Skin of body (tissue), 2 donors: ENCODE results near the gene PARP15. TPM values are rescaled to one million over a fixed set of nuclear protein-coding genes. Genes with fewer than 3 reads are reported as not detected.
"Not testable (repeated sequence)": the region's sequence is repeated elsewhere in the genome, so short reads cannot be mapped to it uniquely, and the experiment has no call there.

ENCODE experiments used
- DNase-seq: peaks from one replicate; lab custom pipeline; 2025; lab: John Stamatoyannopoulos, UW
- total RNA-seq: library from RNA; depleted of rRNA; stranded (reverse); fragments of >200 nt; gene quantifications from one replicate; pipeline ENCODE4 v1.2.3, GENCODE V29; 2014

Gene PARP15
- total RNA-seq, 1 donor from 2014 or later = 0.99 TPM

DNA sequence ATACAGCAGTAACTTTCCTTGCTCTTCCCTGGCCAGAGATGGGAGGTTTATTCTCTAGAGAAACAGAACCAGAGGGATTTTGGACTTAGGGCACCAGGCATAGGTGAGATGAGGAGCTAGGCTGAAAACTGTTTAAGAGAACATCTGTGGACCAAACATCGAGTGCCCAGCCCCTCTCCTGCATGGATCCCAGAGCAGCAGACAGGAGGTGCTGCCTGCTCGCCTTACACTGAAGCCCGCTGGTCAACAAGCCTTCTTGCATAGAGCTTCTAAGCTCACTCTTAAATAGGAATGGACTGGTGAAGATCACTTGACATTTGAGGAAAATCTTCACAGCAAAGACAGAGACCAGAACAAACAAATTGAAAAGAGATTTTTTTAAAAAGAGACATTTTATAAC is 41.2 kb downstream of the PARP15 start:
- no peak for DNase-seq

DNA sequence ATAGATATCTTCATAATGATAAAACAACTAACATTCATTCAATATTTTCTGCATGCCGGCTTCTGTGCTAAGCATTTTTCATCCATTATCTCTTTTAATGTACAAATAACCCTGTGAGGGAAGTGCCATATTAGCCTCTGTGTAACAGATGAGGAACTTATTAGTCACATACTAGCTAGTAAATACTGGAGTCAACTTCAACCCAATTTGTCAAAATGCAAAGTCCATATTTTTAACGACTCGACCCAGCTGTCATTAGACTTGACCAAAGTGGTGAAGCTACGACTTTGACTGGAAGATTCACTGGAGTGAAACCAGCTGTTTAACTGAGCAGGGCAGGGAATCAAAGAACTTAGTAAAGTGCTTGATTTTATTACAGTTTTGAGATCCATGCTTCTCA is 41.6 kb downstream of the PARP15 start:
- no peak for DNase-seq

DNA sequence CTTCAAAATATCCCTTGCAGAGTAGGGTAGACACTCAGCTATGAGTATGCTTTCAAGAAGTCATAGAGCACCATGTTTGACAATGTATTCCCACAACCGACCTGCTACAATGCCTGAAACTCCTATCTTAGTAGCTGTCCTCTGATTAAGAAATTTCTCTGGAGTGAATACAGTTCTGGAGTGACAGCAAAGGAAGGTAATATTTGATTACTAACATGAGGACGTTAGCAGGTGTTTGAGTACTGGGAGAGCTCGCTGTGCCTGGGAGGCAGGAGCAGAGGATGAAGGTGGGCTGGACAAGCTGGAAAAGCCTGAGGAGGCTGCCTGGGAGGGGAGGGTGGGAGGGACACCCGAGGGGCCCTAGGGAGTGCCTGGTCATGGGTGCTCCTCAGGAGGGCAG is 42.9 kb downstream of the PARP15 start:
- no peak for DNase-seq

DNA sequence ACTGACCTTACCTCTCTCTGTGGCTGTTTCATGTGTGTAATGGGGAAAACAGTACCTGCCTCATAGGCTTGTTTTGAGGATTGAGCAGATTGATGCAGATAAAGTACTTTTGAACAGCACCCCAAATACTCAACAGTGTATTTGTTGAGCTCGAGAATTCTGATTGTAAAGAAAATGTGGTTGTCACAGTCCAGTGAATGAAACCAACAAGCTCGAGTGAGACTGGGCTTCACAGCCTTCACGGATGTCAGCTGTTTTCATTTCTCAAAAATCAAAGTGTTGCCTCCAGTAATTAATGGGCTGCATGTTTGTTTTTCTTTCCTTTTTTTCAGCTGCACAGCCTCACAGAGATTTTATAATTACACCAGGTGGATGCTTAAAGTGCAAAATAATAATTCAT is 43.7 kb downstream of the PARP15 start:
- no peak for DNase-seq

DNA sequence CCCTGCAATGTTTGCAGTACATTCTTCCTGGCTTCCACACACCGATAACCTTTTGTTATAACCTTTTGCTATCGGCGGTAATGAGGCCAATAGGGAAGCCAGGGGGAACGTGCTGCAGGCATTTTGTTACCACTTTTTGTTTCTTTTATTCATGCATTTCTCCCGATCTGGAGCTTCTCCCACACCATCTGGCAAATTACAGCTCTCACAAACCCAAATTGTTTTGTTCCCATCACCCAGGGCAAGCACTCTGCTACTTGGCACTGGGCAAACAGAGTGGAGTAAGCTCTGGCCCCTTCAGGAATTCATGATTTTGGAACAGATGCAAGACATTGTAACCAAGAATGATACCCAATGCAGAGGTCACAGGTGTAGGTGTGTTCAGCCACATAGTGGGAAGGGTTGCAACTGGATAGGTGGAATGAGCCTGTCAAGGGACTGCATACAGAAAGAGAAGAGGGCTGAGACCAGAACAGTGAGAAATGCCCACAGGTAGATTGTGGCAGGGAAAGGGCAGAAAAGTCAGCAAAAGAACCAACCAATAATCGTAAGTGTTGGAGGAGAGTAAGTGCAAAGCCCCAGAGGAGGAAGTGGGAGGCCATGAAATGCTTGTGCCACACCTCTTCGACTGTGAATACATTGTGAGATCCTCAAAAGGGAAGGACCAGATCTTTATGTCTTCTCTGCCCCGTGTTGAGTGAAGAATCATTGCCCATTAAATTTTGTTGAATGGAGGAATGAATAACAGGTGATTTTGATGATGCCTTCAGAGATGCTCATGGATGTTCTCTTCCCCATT is 45.8 kb downstream of the PARP15 start:
- no peak for DNase-seq

DNA sequence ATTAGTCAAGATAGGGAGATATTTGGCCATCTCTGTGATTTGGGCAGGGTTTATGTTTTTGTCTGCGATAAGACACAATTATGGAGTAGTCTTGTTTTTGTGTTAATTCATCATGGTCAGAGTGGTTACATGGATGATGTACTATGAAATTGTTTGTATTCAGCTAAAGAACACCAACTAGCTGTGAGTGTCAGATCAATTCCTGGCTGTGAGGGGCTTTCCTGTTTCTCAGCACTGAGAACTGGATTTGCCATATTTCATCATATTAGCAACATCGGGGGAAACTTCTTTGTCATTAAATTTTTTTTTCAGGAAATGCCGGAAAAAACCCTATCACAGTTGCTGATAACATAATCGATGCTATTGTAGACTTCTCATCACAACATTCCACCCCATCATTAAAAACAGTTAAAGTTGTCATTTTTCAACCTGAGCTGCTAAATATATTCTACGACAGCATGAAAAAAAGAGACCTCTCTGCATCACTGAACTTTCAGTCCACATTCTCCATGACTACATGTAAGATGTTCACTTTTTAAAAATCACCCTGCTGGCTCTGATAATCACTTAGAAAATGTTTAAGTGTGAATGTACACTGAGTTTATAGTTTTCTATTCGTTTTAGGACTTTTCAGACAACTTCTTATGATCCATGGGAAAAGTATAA is 49.2 kb downstream of the PARP15 start:
- DNase-seq = no peak

DNA sequence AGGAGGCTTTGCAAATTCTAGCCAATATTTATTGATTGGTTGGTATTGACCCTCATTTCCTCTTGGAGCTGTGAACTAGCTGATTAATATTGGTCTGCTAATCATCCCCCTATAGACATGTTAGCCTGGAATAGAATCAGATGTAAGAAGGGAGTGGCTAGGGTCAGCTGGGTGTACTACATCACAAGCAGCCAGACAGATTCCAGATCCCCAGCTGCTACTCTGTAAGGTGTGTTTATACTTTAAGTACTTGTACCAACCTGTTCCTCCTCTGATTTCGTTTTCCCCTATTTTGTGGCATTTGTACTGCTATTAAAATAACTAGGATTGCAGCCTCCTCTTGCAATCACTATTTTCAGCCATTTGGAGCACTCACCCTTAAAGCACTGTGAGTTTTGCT is 49.9 kb downstream of the PARP15 start:
- DNase-seq = no peak

DNA sequence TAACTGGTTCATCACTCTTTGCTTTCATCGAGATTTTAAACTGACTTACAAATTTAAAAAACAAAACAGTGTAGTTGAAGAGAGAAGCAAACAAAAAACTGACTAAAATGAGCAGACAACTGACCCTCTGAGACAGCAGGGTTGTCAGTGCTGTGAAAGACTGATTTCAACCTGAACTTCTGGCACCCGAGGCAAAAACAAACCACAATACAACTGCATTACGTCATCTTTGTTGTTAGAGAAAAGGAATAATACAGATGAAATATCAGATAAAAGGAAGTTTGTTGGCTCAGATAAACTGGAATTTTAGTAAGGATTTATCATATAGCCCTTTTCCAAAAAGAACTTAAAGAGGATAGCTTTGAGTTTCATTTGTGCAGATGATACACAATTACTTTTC is 51.1 kb downstream of the PARP15 start:
- no peak for DNase-seq

DNA sequence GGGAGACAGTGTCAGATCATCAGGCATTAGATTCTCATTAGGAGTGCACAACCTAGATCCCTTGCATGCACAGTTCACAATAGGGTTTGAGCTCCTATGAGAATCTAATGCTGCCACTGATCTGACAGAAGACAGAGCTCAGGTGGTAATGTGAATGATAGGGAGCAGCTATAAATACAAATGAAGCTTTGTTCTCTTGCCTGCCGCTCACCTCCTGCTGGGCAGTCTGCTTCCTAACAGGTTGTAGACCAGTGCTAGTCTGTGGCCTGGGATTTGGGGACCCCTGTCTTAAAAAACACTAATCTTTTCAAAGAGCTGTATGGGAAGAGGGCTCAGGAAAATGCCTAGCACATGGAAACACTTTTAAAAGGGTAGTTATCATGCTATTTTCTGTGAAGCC is 52.3 kb downstream of the PARP15 start:
- no peak for DNase-seq

DNA sequence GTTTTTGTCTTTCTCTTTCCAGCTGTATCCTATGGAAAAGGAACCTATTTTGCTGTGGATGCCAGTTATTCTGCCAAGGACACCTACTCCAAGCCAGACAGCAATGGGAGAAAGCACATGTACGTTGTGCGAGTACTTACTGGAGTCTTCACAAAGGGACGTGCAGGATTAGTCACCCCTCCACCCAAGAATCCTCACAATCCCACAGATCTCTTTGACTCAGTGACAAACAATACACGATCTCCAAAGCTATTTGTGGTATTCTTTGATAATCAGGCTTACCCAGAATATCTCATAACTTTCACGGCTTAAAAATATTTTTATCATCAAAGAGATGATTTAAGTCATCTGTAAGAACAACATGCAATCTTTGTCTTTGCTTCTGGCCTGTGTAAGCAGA is 58.3 kb downstream of the PARP15 start:
- no peak for DNase-seq

DNA sequence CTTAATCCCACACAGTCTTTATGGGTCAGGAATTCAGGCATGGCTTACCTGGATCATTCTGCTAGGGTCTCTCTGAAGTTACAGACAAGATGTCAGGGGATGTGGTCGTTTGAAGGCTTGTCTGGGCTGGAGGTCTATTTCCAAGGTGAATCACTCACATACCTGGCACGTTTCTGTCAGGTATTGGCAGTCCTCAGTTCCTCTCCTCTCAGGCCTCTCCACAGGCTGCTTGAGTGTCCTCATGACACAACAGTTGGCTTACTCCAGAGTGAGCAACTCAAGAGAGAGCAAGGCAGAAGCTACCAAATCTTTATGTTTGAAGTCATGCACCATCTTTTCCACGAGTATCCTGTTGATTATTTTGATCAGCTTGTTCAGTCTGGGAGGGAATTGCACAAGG is 59.2 kb downstream of the PARP15 start:
- no peak for DNase-seq

DNA sequence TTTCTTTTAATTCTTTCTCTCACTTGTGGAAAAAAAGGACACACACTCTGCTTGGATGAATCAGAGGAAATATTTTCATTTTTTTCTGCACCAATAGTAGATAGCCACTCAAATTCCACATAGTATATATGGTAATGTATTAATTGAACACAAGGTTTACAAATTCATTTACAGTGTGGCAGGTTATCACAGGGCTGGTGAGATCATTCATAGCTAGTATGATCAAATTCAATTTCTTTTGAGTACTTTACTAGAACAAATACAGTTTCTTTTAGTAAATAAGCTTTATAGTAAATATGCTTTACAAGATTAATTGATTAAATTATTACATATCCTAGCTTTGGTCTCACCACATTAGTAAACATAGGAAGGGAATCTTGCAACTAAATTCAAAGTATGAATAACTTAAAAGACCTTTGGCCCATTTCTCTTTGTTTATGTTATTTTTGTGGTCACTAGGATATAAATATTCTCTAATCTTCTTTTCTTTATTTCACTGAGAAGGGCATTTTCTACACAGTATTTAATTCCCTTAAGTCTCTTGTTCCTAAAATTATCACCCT is 63.1 kb downstream of the PARP15 start:
- DNase-seq = no peak

DNA sequence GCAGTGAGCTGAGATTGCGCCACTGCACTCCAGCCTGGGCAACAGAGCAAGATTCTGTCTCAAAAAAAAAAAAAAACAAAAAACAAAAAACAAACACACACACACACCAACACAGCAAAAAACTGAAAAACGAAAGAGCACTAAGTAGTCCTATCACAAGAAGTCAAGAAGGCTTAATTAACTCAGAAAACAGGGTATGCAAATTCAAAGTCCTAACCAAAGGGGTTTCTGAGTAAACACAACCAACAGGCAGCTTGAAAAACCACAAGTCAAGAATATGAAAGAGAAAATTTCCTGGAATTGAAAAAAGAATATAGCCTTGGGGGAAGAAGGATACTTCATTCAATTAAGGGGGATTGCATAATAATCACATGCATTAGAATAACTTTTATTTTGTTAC is 65.5 kb downstream of the PARP15 start:
- DNase-seq = no peak

DNA sequence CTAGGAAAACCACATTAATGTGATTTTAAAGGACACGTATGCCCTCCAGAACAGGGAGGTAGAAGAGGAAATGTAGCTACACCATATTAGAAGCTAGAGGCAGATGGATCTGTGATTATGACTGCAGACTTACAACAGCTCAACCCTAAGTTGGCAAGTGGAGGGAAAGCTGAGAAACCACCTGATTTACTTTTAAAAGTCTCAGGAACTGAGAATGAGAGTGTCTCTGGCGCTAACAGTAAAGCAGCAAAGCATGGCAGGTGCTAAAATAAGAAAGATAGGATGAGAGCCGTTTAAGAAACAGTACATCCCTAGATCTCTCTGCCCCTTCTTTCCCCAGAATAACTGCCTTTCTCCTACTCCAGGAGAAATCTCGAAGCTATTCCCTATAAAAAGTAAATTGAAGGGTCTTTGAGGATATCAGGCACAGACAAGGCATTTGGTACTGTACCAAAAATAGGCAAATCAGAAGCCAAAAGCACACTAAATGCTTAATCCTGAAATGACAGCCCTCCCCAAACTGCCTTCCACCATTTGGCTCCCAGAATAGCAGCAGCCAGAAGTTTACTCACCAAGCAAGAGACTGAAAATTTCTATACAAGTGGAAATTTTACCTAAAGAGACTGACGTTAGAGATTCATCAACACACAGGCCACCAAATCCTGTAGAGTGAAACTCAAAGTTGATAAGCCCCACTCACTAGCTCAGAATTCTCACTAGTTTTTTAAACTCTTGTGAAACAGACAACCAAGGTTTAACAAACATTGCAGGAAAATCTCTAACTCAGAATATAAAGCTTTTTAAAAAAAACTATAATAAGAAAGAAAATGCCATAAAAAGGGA is 68.9 kb downstream of the PARP15 start:
- DNase-seq = no peak

DNA sequence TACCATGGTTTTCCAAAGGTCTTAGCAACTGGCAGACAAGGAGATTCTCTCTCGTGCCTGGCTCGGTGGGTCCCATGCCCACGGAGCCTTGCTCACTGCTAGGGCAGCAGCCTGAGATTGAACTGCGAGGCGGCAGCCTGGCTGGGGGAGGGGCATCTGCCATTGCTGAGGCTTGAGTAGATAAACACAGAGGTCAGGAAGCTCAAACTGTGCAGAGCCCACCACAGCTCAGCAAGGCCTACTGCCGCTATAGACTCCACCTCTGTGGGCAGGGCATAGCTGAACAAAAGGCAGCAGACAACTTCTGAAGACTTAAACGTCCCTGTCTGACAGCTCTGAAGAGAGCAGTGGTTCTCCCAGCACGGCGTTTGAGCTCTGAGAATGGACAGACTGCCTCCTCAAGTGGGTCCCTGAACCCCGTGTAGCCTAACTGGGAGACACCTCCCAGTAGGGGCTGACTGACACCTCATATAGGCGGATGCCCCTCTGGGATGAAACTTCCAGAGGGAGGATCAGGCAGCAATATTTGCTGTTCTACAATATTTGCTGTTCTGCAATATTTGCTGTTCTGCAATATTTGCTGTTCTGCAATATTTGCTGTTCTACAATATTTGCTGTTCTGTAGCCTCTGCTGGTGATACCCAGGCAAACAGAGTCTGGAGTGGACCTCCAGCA is 73.9 kb downstream of the PARP15 start:
- not testable (repeated sequence) for DNase-seq

DNA sequence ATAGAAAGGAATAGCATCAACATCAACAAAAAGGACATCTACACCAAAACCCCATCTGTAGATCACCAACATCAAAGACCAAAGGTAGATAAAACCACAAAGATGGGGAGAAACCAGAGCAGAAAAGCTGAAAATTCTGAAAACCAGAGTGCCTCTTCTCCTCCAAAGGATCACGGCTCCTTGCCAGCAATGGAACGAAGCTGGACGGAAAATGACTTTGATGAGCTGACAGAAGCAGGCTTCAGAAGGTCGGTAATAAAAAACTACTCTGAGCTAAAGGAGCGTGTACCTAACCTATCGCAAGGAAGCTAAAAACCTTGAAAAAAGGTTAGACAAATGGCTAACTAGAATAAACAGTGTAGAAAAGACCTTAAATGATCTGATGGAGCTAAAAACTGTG is 74.5 kb downstream of the PARP15 start:
- DNase-seq = not testable (repeated sequence)

DNA sequence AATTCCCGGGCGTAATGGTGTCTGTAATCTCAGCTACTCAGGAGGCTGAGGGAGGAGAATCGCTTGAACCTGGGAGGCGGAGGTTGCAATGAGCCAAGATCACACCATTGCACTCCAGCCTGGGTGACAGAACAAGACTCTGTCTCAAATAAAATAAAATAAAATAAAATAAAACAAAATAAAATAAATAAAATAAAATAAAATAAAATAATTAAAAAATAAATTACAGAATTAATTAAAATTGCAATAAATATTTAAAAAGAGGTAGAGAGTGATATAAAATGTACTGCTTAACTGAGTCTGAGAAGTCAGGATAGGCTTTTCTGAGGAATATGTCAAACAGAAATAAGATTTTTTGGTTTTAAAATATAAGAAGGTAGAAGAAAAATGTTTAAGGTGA is 80.9 kb downstream of the PARP15 start:
- DNase-seq = not testable (repeated sequence)

DNA sequence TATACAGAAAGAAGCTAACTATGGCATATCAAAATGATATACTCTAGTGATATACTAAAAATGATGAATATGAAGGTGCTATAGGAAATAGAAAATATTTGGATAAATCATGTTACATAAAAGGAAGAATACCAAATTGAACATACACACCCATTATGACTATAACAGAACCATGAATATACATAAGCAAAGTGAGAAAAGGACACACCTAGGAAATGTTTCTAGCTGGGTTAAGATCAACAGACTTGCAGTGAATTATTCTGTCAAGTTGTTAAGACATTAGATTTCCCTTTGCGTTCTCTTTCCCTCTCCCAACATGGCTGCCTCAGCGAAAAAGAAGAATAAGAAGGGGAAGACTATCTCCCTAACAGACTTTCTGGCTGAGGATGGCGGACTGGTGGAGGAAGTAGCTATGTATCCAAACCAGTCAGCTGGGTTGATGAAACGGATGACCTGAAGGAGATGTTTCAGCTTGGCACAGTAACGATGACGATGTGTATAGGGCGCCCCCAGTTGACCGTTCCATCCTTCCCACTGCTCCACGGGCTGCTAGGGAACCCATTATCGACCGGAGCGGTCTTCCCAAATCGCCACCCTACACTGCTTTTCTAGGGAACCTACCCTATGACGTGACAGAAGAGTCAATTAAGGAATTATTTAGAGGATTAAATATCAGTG is 83.0 kb downstream of the PARP15 start:
- DNase-seq = no peak

DNA sequence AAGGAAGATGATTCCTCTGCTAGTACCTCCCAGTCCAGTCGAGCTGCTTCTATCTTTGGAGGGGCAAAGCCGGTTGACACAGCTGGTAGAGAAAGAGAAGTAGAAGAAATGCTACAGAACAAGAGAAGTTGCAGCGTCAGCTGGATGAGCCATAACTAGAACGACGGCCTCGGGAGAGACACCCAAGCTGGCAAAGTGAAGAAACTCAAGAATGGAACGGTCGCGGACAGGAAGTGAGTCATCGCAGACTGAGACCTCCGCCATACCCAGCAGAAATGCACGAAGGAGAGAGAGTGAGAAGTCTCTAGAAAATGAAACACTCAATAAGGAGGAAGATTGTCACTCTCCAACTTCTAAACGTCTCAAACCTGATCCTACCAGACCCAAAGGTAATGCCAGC is 84.2 kb downstream of the PARP15 start:
- no peak for DNase-seq

DNA sequence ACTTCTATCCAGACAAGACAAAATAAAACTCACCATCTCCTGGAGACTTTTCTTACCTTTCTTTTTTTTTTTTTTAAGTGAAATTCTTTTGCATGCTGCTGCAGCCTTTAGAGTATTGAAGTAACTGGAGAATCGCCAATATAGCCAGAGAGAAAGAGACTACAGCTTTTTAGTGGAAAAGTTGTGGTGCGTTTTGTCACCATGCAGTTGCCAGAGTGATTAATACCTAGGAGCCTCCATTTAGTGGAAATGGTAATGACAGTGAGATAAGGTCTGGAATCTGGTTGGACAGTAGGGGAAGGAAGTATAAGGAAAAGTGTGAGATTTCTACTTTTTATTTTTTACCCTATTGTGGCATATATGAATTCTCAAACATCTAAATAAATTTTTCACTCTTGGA is 85.1 kb downstream of the PARP15 start:
- no peak for DNase-seq
